ENCODE measurements around the gene TMEM184A. TPM values are rescaled to one million over a fixed set of nuclear protein-coding genes. Genes with fewer than 3 reads are reported as not detected.
A peak's percentile ranks its signal among the peaks of the same experiment; 100 is the strongest.

The TMEM184A gene
- total and polyA plus RNA-seq, 2 of the 13 experiments (the other 11 are each of a cell fraction or from before 2014, with no cell fraction given), result 9.5 to 20.4 TPM

DNA sequence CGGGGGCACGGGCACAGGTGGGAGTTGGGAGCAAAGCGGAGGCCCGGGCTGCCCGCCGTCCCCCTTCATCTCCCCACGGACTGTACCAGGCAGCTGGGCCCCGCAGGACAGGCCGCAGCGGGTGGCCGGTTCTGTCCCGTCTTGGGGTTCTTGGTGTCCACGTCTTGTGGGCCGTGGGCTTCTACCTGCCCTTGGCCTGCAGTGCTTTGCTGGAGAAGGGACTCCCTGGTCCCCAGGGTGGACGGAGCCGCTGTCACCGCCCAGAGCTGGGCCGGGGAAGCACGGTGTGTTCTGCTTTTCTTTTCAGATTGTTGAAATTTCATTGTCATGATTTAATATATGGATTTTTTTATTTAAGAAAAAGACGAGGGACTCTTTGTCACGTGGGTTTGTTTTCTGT is 13.7 kb downstream of the TMEM184A start (continued):
- peak; percentile 88 for TF ChIP-seq AGO1 (IDR thresholded peaks at IDR 0.05; ENCODE audit: low read depth, low read length, poor library complexity, severe bottlenecking)
- no peak for TF ChIP-seq ZNF329 (CRISPR knock-in tag; IDR thresholded peaks at IDR 0.05; ENCODE audit: low read depth)
- TF ChIP-seq, protein P1, sequence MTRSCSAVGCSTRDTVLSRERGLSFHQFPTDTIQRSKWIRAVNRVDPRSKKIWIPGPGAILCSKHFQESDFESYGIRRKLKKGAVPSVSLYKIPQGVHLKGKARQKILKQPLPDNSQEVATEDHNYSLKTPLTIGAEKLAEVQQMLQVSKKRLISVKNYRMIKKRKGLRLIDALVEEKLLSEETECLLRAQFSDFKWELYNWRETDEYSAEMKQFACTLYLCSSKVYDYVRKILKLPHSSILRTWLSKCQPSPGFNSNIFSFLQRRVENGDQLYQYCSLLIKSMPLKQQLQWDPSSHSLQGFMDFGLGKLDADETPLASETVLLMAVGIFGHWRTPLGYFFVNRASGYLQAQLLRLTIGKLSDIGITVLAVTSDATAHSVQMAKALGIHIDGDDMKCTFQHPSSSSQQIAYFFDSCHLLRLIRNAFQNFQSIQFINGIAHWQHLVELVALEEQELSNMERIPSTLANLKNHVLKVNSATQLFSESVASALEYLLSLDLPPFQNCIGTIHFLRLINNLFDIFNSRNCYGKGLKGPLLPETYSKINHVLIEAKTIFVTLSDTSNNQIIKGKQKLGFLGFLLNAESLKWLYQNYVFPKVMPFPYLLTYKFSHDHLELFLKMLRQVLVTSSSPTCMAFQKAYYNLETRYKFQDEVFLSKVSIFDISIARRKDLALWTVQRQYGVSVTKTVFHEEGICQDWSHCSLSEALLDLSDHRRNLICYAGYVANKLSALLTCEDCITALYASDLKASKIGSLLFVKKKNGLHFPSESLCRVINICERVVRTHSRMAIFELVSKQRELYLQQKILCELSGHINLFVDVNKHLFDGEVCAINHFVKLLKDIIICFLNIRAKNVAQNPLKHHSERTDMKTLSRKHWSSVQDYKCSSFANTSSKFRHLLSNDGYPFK (CRISPR knock-in tag; IDR thresholded peaks at IDR 0.05; ENCODE audit: borderline replicate concordance), result no peak
- TF ChIP-seq ISX (CRISPR knock-in tag; conservative IDR thresholded peaks at IDR 0.05), result no peak
- no peak for TF ChIP-seq ZNF124 (CRISPR knock-in tag; IDR thresholded peaks at IDR 0.05)
- TF ChIP-seq, protein P2, sequence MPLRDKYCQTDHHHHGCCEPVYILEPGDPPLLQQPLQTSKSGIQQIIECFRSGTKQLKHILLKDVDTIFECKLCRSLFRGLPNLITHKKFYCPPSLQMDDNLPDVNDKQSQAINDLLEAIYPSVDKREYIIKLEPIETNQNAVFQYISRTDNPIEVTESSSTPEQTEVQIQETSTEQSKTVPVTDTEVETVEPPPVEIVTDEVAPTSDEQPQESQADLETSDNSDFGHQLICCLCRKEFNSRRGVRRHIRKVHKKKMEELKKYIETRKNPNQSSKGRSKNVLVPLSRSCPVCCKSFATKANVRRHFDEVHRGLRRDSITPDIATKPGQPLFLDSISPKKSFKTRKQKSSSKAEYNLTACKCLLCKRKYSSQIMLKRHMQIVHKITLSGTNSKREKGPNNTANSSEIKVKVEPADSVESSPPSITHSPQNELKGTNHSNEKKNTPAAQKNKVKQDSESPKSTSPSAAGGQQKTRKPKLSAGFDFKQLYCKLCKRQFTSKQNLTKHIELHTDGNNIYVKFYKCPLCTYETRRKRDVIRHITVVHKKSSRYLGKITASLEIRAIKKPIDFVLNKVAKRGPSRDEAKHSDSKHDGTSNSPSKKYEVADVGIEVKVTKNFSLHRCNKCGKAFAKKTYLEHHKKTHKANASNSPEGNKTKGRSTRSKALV (CRISPR knock-in tag; IDR thresholded peaks at IDR 0.05), result no peak
- TF ChIP-seq YEATS2 (CRISPR knock-in tag; IDR thresholded peaks at IDR 0.05; ENCODE audit: borderline replicate concordance), result no peak
- TF ChIP-seq ZNF101 (CRISPR knock-in tag; IDR thresholded peaks at IDR 0.05; ENCODE audit: borderline replicate concordance, low read depth), result no peak
- TF ChIP-seq AGO2 (optimal IDR thresholded peaks at IDR 0.05; ENCODE audit: low read depth, low read length), result peak; percentile 28
- no peak for TF ChIP-seq CBX1 (IDR thresholded peaks at IDR 0.05; ENCODE audit: low read depth)
- TF ChIP-seq, protein P3, sequence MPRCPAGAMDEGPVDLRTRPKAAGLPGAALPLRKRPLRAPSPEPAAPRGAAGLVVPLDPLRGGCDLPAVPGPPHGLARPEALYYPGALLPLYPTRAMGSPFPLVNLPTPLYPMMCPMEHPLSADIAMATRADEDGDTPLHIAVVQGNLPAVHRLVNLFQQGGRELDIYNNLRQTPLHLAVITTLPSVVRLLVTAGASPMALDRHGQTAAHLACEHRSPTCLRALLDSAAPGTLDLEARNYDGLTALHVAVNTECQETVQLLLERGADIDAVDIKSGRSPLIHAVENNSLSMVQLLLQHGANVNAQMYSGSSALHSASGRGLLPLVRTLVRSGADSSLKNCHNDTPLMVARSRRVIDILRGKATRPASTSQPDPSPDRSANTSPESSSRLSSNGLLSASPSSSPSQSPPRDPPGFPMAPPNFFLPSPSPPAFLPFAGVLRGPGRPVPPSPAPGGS (CRISPR knock-in tag; IDR thresholded peaks at IDR 0.05), result no peak

Data from HepG2 (cell line).